ENCODE results near the gene WDFY3. TPM values are rescaled to one million over a fixed set of nuclear protein-coding genes. Genes with fewer than 3 reads are reported as not detected.

WDFY3 gene
- polyA plus RNA-seq, 1 donor, result 28.9 TPM

- H3K27me3 ChIP-seq (ENCODE audit: control insufficient read depth, insufficient read depth, low read length), result no peaks in the 10 kb centered on the region
- H3K27ac ChIP-seq (ENCODE audit: low read length), result no peak overlapping the region
- no peak for DNase-seq
- H3K4me1 ChIP-seq (ENCODE audit: control insufficient read depth, insufficient read depth, low read length), result no peaks in the 10 kb centered on the region
- no peaks in the 10 kb centered on the region for H3K36me3 ChIP-seq (ENCODE audit: control insufficient read depth, insufficient read depth, low read length)
- H3K4me3 ChIP-seq (ENCODE audit: low read length), result no peak overlapping the region
- H3K9me3 ChIP-seq (ENCODE audit: control insufficient read depth, low read depth, low read length), result no peaks in the 10 kb centered on the region
- WGBS (ENCODE audit: insufficient coverage, low lambda C conversion rate), result no CpG with 5 or more reads among the region's 2 CpGs
These were observed 100.9 kb downstream of the WDFY3 start for GRCh38 chr4:84865600-84865999.

- no peak for DNase-seq
- Histone ChIP-seq H3K4me3 (ENCODE audit: low read length) (no peak overlapping the region), H3K4me1 (ENCODE audit: control insufficient read depth, insufficient read depth, low read length) (no peaks in the 10 kb centered on the region), H3K36me3 (ENCODE audit: control insufficient read depth, insufficient read depth, low read length) (peaks cover 5% of the 10 kb centered on the region), H3K27me3 (ENCODE audit: control insufficient read depth, insufficient read depth, low read length) (no peaks in the 10 kb centered on the region), H3K27ac (ENCODE audit: low read length) (no peak overlapping the region), H3K9me3 (ENCODE audit: control insufficient read depth, low read depth, low read length) (no peaks in the 10 kb centered on the region)
- WGBS (ENCODE audit: insufficient coverage, low lambda C conversion rate), result no CpG with 5 or more reads among the region's 2 CpGs
These were observed 104.4 kb downstream of the WDFY3 start for GRCh38 chr4:84862064-84862463.

GRCh38 chr4:84857296-84857695, 109.2 kb downstream of the WDFY3 start:
- Histone ChIP-seq H3K27me3 (ENCODE audit: control insufficient read depth, insufficient read depth, low read length) (no peaks in the 10 kb centered on the region), H3K36me3 (ENCODE audit: control insufficient read depth, insufficient read depth, low read length) (peaks cover 13% of the 10 kb centered on the region), H3K4me3 (ENCODE audit: low read length) (no peak overlapping the region), H3K4me1 (ENCODE audit: control insufficient read depth, insufficient read depth, low read length) (no peaks in the 10 kb centered on the region), H3K27ac (ENCODE audit: low read length) (no peak overlapping the region), H3K9me3 (ENCODE audit: control insufficient read depth, low read depth, low read length) (no peaks in the 10 kb centered on the region)
- no CpG with 5 or more reads among the region's 1 CpG for WGBS (ENCODE audit: insufficient coverage, low lambda C conversion rate)
- no peak for DNase-seq

GRCh38 chr4:84856468-84857049, 109.9 kb downstream of the WDFY3 start:
- Histone ChIP-seq H3K4me1 (ENCODE audit: control insufficient read depth, insufficient read depth, low read length) (no peaks in the 10 kb centered on the region), H3K9me3 (ENCODE audit: control insufficient read depth, low read depth, low read length) (no peaks in the 10 kb centered on the region), H3K27ac (ENCODE audit: low read length) (no peak overlapping the region), H3K36me3 (ENCODE audit: control insufficient read depth, insufficient read depth, low read length) (peaks cover 13% of the 10 kb centered on the region), H3K4me3 (ENCODE audit: low read length) (no peak overlapping the region), H3K27me3 (ENCODE audit: control insufficient read depth, insufficient read depth, low read length) (no peaks in the 10 kb centered on the region)
- DNase-seq, result no peak
- 100% methylated on average over 1 of the region's 1 CpG for WGBS (ENCODE audit: insufficient coverage, low lambda C conversion rate)

GRCh38 chr4:84855774-84856173, 110.7 kb downstream of the WDFY3 start:
- H3K36me3 ChIP-seq (ENCODE audit: control insufficient read depth, insufficient read depth, low read length), result peaks cover 13% of the 10 kb centered on the region
- H3K27ac ChIP-seq (ENCODE audit: low read length), result no peak overlapping the region
- no peaks in the 10 kb centered on the region for H3K4me1 ChIP-seq (ENCODE audit: control insufficient read depth, insufficient read depth, low read length)
- H3K4me3 ChIP-seq (ENCODE audit: low read length), result no peak overlapping the region
- 90% methylated on average over 2 of the region's 2 CpGs for WGBS (ENCODE audit: insufficient coverage, low lambda C conversion rate)
- no peak for DNase-seq
- no peaks in the 10 kb centered on the region for H3K27me3 ChIP-seq (ENCODE audit: control insufficient read depth, insufficient read depth, low read length)
- H3K9me3 ChIP-seq (ENCODE audit: control insufficient read depth, low read depth, low read length), result no peaks in the 10 kb centered on the region

GRCh38 chr4:84852081-84852480, 114.4 kb downstream of the WDFY3 start:
- DNase-seq, result no peak
- Histone ChIP-seq H3K27ac (ENCODE audit: low read length) (no peak overlapping the region), H3K9me3 (ENCODE audit: control insufficient read depth, low read depth, low read length) (no peaks in the 10 kb centered on the region), H3K27me3 (ENCODE audit: control insufficient read depth, insufficient read depth, low read length) (no peaks in the 10 kb centered on the region), H3K4me3 (ENCODE audit: low read length) (no peak overlapping the region), H3K4me1 (ENCODE audit: control insufficient read depth, insufficient read depth, low read length) (no peaks in the 10 kb centered on the region), H3K36me3 (ENCODE audit: control insufficient read depth, insufficient read depth, low read length) (peaks cover 22% of the 10 kb centered on the region)
- no CpG with 5 or more reads among the region's 1 CpG for WGBS (ENCODE audit: insufficient coverage, low lambda C conversion rate)

- Histone ChIP-seq H3K27me3 (ENCODE audit: control insufficient read depth, insufficient read depth, low read length) (no peaks in the 10 kb centered on the region), H3K4me1 (ENCODE audit: control insufficient read depth, insufficient read depth, low read length) (no peaks in the 10 kb centered on the region), H3K4me3 (ENCODE audit: low read length) (no peak overlapping the region), H3K27ac (ENCODE audit: low read length) (no peak overlapping the region), H3K9me3 (ENCODE audit: control insufficient read depth, low read depth, low read length) (no peaks in the 10 kb centered on the region), H3K36me3 (ENCODE audit: control insufficient read depth, insufficient read depth, low read length) (peaks cover 26% of the 10 kb centered on the region)
- DNase-seq, result no peak
These were observed 117.3 kb downstream of the WDFY3 start for GRCh38 chr4:84849051-84849640.

GRCh38 chr4:84848432-84848831, 118.1 kb downstream of the WDFY3 start:
- Histone ChIP-seq H3K4me1 (ENCODE audit: control insufficient read depth, insufficient read depth, low read length) (no peaks in the 10 kb centered on the region), H3K4me3 (ENCODE audit: low read length) (no peak overlapping the region), H3K27ac (ENCODE audit: low read length) (no peak overlapping the region), H3K36me3 (ENCODE audit: control insufficient read depth, insufficient read depth, low read length) (peaks cover 26% of the 10 kb centered on the region), H3K27me3 (ENCODE audit: control insufficient read depth, insufficient read depth, low read length) (no peaks in the 10 kb centered on the region), H3K9me3 (ENCODE audit: control insufficient read depth, low read depth, low read length) (no peaks in the 10 kb centered on the region)
- DNase-seq, result no peak
- 100% methylated on average over 1 of the region's 2 CpGs for WGBS (ENCODE audit: insufficient coverage, low lambda C conversion rate)

- no peaks in the 10 kb centered on the region for H3K9me3 ChIP-seq (ENCODE audit: control insufficient read depth, low read depth, low read length)
- H3K27ac ChIP-seq (ENCODE audit: low read length), result no peak overlapping the region
- peaks cover 26% of the 10 kb centered on the region for H3K36me3 ChIP-seq (ENCODE audit: control insufficient read depth, insufficient read depth, low read length)
- no peaks in the 10 kb centered on the region for H3K27me3 ChIP-seq (ENCODE audit: control insufficient read depth, insufficient read depth, low read length)
- H3K4me3 ChIP-seq (ENCODE audit: low read length), result no peak overlapping the region
- no peaks in the 10 kb centered on the region for H3K4me1 ChIP-seq (ENCODE audit: control insufficient read depth, insufficient read depth, low read length)
- 94% methylated on average over 2 of the region's 2 CpGs for WGBS (ENCODE audit: insufficient coverage, low lambda C conversion rate)
- no peak for DNase-seq
These were observed 118.5 kb downstream of the WDFY3 start for GRCh38 chr4:84847978-84848377.

- no peaks in the 10 kb centered on the region for H3K4me1 ChIP-seq (ENCODE audit: control insufficient read depth, insufficient read depth, low read length)
- H3K9me3 ChIP-seq (ENCODE audit: control insufficient read depth, low read depth, low read length), result no peaks in the 10 kb centered on the region
- H3K4me3 ChIP-seq (ENCODE audit: low read length), result no peak overlapping the region
- no CpG with 5 or more reads among the region's 1 CpG for WGBS (ENCODE audit: insufficient coverage, low lambda C conversion rate)
- H3K27me3 ChIP-seq (ENCODE audit: control insufficient read depth, insufficient read depth, low read length), result no peaks in the 10 kb centered on the region
- no peak for DNase-seq
- H3K36me3 ChIP-seq (ENCODE audit: control insufficient read depth, insufficient read depth, low read length), result peaks cover 22% of the 10 kb centered on the region
- no peak overlapping the region for H3K27ac ChIP-seq (ENCODE audit: low read length)
These were observed 119.5 kb downstream of the WDFY3 start for GRCh38 chr4:84846985-84847384.

GRCh38 chr4:84841435-84841834, 125.1 kb downstream of the WDFY3 start:
- Histone ChIP-seq H3K4me3 (ENCODE audit: low read length) (no peak overlapping the region), H3K27me3 (ENCODE audit: control insufficient read depth, insufficient read depth, low read length) (no peaks in the 10 kb centered on the region), H3K9me3 (ENCODE audit: control insufficient read depth, low read depth, low read length) (no peaks in the 10 kb centered on the region), H3K27ac (ENCODE audit: low read length) (no peak overlapping the region), H3K4me1 (ENCODE audit: control insufficient read depth, insufficient read depth, low read length) (no peaks in the 10 kb centered on the region), H3K36me3 (ENCODE audit: control insufficient read depth, insufficient read depth, low read length) (peaks cover 20% of the 10 kb centered on the region)
- WGBS (ENCODE audit: insufficient coverage, low lambda C conversion rate), result 100% methylated on average over 1 of the region's 1 CpG
- no peak for DNase-seq
